HL-60/S4 (cell line): ENCODE data around the gene POM121C.
"Not testable (repeated sequence)": the region's sequence is repeated elsewhere in the genome, so short reads cannot be mapped to it uniquely, and the experiment has no call there.

ENCODE experiments used
- in situ Hi-C: fragments of 300-500 bp; cut with MboI; formaldehyde crosslinking; loops from 2 replicates; pipeline ENCODE4 v1.14.3; 2022; ENCODE audit warnings: low sequenced_read_pairs

POM121C gene

DNA sequence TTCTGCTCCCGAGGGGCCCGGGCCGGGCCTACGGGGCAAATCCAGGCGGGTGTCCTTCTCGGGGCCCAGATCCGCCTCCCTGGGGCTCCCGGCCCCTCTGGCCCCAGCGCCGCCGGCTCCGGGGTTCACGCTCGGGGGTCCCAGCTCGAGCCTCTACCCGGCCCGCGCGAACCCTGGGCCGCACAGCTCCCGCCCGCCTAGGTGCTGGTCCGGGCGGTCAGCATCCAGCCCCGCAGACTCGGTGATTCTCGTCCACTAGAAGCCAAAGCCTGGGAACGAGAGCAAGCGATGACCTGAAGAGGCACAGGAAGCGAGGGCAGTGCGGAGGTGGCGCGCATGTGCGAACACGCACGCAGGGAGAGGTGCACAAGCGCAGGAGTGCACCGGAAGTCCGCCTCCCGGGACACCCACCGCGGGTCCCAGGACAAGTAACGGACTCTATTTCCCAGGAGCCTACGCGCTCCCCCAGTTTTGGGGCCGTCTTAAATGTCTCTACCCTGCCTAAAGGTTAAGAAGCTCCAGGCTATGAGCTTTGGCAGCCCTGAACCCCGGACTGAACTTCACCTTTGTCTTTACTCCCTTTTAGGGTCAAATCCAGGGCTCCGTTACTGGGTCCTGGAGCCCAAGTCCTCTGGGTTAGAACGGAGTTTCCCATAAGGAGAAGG, at the start of gene POM121C:
Gene POM121C, minus strand, starts transcription at position 321 of the 665 bp plus-strand sequence. CDS start 44,803 bp downstream, outside the sequence.
- in situ Hi-C loops = not testable (repeated sequence)

GRCh38 chr7:75534727-75535307, 48.7 kb upstream of the POM121C start:
- in situ Hi-C loops = no loop called here

DNA sequence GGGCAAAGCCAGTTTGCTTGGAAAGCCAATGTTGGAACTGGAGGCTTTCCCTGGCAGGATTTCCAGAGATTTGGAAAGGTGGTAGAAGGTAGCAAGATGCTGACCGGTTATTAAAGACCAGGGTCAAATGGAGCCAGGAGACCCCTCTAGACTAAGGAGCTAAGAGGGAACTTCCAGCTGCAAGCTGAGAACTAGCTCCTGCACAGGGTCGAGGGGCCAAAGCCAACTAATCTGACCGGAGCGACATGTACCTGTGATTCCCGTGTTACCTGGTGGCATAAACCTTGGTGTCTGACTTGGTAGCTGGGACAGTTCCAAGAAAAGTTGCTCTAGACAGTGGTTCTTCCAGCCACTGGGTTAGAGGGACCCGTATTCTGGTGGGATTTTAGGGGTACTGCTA, 47.8 kb upstream of the POM121C start:
- in situ Hi-C loops = no loop called here

DNA sequence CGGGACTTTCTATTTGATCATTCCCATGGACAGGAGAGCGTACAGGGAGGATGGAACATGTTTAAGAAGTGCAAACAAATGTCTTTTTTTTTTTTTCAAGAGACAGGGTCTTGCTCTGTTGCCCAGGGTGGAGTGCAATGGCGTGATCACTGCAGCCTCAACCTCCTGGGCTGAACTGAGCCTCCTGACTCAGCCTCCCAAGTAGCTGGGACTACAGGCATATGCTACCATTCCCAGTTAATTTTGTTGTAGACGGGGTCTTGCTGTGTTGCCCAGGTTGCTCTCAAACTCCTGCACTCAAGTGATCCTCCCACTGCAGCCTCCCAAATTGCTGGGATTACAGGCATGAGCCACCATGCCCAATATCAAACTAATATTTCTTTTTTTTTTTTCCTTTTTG, 46.5 kb upstream of the POM121C start:
- in situ Hi-C loops = no loop called here

DNA sequence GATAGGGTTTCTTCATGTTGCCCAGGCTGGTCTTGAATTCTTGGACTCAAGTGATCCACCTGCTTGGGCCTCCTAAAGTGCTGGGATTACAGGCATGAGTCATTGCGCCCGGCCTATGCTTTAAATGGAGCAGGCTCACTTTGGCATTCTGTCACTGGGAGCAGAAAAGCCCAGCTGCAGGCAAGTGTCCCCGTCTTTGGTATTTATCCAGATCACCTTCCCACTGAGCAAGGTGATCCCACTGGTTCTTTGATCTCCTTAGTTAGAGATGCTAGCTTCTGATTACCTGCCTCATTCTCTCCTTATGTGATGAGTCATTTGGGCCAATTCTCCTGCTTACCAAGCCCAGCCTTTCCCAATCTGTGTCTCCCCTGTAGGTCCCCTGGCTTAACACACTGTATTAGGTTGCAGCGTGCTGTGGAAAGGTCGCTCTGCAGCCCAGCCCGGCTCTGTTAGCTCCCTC, 45.3 kb upstream of the POM121C start:
- in situ Hi-C loops = no loop called here

DNA sequence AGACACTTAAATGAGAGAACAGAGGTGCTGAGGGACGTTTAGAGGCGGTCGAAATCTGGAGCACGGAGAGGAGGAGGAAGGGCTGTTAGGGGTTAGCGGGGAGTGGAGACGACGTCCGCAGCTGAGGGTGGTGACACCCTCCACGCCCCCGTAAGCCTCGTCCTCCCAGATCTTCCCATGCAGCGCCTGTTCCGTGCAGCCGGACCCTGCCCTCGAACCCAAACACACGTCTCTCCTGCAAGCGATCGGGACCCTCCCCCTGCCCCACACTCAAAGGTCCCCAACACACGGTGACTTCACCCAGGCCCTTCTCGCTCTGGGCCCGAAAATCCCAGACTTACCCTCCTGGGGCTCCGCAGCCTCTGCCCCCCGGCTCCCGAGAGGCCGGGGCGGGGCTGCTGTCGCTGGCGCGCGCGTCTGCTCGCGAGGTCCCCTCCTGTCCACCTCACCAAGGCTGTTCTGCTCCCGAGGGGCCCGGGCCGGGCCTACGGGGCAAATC, 41.2 kb upstream of the POM121C start:
- in situ Hi-C loops = not testable (repeated sequence)

GRCh38 chr7:75521727-75522126, 35.6 kb upstream of the POM121C start:
- in situ Hi-C loops = not testable (repeated sequence)

DNA sequence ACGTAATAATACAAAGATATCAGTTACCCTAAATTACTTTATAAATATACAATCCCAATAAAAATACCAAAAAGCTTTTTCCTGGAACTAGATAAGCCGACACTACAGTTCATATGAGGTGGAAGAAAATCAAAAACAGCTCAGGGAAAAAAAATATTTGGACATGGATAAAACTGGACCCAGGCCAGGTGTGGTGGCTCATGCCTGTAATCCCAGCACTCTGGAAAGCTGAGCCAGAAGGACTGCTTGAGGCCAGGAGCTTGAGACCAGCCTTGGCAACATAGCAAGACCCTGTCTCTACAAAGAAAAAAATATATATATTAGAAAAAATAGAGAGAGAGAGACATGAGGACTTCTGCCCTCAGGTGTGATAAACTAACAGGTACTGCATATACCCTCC, 32.7 kb upstream of the POM121C start:
- in situ Hi-C loops = not testable (repeated sequence)

- in situ Hi-C loops = not testable (repeated sequence)
These were observed 22.9 kb upstream of the POM121C start for GRCh38 chr7:75509033-75509432.

GRCh38 chr7:75492020-75492419, 5.9 kb upstream of the POM121C start, which contains the start of gene SPDYE5:
Gene SPDYE5, plus strand, starts transcription at chr7:75492320. Its CDS starts 1,728 bp downstream, at chr7:75494048.
- in situ Hi-C loops = not testable (repeated sequence)

DNA sequence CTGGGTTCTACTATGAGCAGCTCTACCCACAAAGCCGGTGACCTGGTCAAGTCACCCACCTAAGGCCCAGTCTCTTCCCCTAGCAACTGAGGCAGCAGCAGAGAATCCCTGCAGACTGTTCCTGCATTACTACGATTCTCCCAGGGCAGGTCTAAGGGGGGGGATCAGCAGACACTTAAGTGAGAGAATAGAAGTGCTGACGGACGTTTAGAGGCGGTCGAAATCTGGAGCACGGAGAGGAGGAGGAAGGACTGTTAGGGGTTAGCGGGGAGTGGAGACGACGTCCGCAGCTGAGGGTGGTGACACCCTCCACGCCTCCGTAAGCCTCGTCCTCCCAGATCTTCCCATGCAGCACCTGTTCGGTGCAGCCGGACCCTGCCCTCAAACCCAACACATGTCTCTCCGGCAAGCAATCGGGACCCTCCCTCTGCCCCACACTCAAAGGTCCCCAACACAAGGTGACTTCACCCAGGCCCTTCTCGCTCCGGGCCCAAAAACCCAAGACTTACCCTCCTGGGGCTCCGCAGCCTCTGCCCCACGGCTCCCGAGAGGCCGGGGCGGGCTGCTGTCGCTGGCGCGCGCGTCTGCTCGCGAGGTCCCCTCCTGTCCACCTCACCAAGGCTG, 632 bp downstream of the POM121C start:
- in situ Hi-C loops = not testable (repeated sequence)

- in situ Hi-C loops = not testable (repeated sequence)
These were observed 5.8 kb downstream of the POM121C start for GRCh38 chr7:75480313-75480712.

- in situ Hi-C loops = not testable (repeated sequence)
These were observed 8.6 kb downstream of the POM121C start for GRCh38 chr7:75477457-75477856.

DNA sequence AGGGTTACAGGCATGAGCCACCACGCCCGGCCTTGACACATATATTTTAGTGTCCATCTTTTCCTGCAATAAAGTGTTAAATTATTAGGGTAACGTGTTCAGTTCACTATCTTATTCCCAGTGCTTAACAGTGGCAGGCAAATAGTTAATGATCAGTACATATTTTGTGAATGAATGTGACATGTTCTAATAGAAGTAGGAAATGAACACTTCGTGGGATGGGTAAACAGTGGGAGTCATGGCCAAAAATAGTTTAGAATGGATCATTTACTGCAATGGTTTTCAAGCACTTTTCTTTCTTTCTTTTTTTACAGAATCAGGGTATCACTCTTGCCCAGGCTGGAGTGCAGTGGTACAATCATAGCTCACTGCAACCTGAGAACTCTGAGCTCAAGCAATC, 15.9 kb downstream of the POM121C start:
- in situ Hi-C loops = not testable (repeated sequence)

DNA sequence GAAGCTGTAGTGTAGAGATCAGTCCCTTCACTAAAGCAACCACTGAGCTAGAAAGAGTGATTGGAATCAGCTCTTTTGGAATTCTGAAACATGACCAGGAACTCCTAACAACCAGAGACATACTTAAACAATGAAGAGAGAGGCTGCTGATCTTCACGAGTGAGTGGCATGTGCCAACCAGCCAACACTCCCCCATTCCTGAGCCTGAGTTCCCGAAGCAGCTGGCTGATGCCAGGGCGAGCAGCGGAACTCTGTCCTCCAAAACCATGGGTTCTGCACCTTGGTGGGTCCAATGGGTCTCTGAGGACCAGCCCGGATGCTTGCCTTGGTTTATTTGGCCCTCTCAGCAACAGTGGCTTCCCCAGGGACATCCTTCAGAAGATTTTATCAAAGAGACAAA, 25.6 kb downstream of the POM121C start:
- in situ Hi-C loops = not testable (repeated sequence)

DNA sequence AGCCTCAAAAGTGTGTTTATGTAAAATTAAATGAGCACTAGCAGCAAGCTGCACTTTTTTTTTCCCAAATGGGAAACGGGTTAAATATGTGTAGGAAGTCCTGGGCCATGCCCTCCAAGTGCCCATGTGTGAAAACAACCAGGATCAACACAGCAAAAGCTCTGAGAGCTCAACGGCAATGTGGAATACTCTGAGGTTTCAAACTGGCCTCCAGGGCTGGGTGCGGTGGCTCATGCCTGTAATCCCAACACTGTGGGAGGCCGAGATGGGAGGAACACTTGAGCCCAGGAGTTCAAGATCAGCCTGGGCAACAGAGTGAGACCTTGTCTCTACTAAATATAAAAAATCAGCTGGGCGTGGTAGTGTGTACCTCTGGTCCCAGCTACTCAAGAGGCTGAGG, 28.1 kb downstream of the POM121C start:
- in situ Hi-C loops = not testable (repeated sequence)

DNA sequence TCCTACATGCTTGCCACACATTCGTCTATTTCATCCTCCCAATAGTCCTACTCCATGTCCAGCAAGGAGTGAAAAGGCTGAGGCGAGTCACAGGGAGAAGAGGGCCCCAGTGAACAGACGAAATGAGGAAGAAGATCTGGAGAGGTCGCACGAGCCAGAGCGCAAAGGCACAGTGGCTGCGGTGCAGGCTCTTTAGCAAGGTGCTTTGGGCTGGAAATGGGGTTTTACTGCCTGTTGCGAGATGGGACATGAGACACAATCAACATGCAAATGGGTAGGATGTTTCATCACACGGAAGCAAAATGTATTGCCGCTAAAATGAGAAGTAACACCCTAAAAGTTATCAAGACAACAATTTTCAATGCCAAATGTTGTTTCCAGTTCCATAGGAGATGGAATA, 29.7 kb downstream of the POM121C start:
- in situ Hi-C loops = not testable (repeated sequence)

- in situ Hi-C loops = not testable (repeated sequence)
These were observed 33.6 kb downstream of the POM121C start for GRCh38 chr7:75452494-75452955.

GRCh38 chr7:75449946-75450345, 36.2 kb downstream of the POM121C start:
- in situ Hi-C loops = not testable (repeated sequence)

DNA sequence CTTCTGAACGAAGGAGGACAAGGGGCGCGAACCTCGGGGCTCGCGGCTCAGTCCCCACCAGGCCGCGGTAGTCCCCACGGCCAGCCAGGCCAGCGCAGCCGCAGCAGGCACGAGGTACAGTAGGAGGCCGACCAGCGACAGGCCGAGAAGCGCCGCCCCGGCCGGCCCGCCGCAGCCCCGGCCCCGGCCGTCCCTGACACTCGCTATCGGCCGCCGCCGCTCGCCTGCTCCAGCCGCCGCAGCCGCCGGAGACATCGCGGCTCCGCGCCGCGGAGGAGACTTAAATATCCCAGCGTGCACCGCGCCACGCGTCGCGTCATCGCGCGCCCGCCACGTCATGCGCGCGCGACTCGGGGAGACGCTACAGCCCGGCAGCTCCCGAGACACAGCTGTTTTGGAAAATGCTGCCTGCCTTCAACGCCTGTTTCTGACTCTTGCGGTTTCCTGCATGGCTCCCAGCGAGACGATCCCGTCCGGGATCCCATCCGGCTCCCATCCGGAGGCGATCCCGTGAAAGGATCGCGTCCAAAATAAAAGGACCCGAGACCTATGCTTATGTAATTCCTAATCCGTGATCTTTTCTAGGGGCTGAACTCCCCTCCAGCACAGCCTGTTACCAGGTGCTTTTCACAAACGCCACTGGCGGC, 43.5 kb downstream of the POM121C start:
- in situ Hi-C loops = not testable (repeated sequence)

DNA sequence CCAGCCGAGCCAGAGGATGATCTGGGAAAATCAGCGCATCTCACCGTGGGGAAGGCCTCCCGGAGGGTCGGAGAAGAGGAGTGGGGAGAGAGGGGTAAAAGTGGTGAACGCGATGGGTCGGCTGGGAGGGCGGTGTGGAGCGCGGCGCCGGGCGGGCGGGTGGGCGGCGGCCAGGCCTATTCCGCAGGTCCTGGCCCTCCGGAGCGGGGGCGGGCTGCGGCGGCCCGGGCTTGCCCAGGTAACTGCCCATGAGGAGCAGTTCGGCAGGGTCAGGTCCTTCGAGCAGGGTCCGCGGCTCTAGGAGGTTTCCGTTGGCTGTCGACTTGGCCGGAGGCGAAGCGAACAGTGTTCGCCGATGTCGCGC, 44.0 kb downstream of the POM121C start:
- in situ Hi-C loops = not testable (repeated sequence)
